Upper lobe of left lung (tissue), 6 donors: ENCODE measurements around the gene IFI6. TPM values are rescaled to one million over a fixed set of nuclear protein-coding genes. Genes with fewer than 3 reads are reported as not detected.
"Not testable (repeated sequence)": the region's sequence is repeated elsewhere in the genome, so short reads cannot be mapped to it uniquely, and the experiment has no call there.

ENCODE experiments used
- ATAC-seq, 2 donors: fragments of 200-7000 bp; cut with Tn5 transposase; one replicate each; pipeline ENCODE4 v1.9.1; 2022; ENCODE audit warnings: mild to moderate bottlenecking in 2 of 2, moderate library complexity in 2 of 2; ENCODE audit not compliant: low FRiP score in 2 of 2
- DNase-seq, 2 donors: peaks; one replicate each; pipeline ENCODE4 v3.0.0-alpha.2; 2019 to 2020
- H3K27ac ChIP-seq, 4 donors: fragments of 200-600 bp; sonication (generic); one replicate each; pipeline ENCODE4 v1.5.1; 2016 to 2019
- H3K27me3 ChIP-seq, 4 donors: fragments of 200-600 bp; sonication (generic); one replicate each; pipeline ENCODE4 v1.5.1; 2017 to 2019
- H3K36me3 ChIP-seq, 4 donors: fragments of 200-600 bp; sonication (generic); one replicate each; pipeline ENCODE4 v1.5.1; 2016 to 2019
- H3K4me1 ChIP-seq, 4 donors: fragments of 200-600 bp; sonication (generic); one replicate each; pipeline ENCODE4 v1.5.1; 2018 to 2019
- H3K4me3 ChIP-seq, 4 donors: fragments of 200-600 bp; sonication (generic); one replicate each; pipeline ENCODE4 v1.5.1; 2017 to 2019; ENCODE audit warnings: mild to moderate bottlenecking in 2 of 4, moderate library complexity in 1 of 4
- H3K9me3 ChIP-seq, 4 donors: fragments of 200-600 bp; sonication (generic); one replicate each; pipeline ENCODE4 v1.5.1; 2018 to 2019
- EP300 ChIP-seq, 4 donors: sonication (generic); formaldehyde crosslinking; IDR thresholded peaks; one replicate each; pipeline ENCODE4 v1.5.1; 2017; ENCODE audit warnings: antibody characterized with exemption in 4 of 4, control low read depth in 2 of 4
- POLR2A ChIP-seq, 4 donors: fragments of 450-650 bp; IDR thresholded peaks; one replicate each; pipeline ENCODE4 v1.5.1; 2016 to 2017; ENCODE audit warnings: antibody characterized with exemption in 4 of 4, mild to moderate bottlenecking in 2 of 4
- POLR2AphosphoS5 ChIP-seq, 2 donors: sonication (generic); formaldehyde crosslinking; IDR thresholded peaks; one replicate each; pipeline ENCODE4 v1.5.1; 2017; ENCODE audit warnings: antibody characterized with exemption in 2 of 2
- WGBS, 2 donors: methylation state at CpG; one replicate each; pipeline ENCODE4 v1.1.5; 2017 to 2018; 5-methylcytosine and 5-hydroxymethylcytosine counted together
- total RNA-seq, 6 donors: library from RNA; depleted of rRNA in 4 of 6; stranded (reverse); fragments of >200 nt in 4 of 6; gene quantifications; one replicate each; pipeline versions ENCODE4 v1.1.0 to v1.2.1, GENCODE V29; 2016 to 2021
- TF ChIP-seq, protein P1 (sequence below), 6 experiments: fragments of 450-650 bp in 4 of 6; fragments of 200-600 bp in 2 of 6; sonication (generic) in 2 of 6; IDR thresholded peaks; one replicate each; pipeline ENCODE4 v1.5.1; 2016 to 2019; ENCODE audit warnings: antibody characterized with exemption in 6 of 6
- donor health status: DM: no; HTN: no; CAD: no; lungs with moderate emphysema.
- donor health status: DM: no; HTN: yes; CAD: no; lungs with severe emphysema.

IFI6 gene
- total RNA-seq, 6 donors from 2014 or later: 43.0 to 436 (median 277) TPM

DNA sequence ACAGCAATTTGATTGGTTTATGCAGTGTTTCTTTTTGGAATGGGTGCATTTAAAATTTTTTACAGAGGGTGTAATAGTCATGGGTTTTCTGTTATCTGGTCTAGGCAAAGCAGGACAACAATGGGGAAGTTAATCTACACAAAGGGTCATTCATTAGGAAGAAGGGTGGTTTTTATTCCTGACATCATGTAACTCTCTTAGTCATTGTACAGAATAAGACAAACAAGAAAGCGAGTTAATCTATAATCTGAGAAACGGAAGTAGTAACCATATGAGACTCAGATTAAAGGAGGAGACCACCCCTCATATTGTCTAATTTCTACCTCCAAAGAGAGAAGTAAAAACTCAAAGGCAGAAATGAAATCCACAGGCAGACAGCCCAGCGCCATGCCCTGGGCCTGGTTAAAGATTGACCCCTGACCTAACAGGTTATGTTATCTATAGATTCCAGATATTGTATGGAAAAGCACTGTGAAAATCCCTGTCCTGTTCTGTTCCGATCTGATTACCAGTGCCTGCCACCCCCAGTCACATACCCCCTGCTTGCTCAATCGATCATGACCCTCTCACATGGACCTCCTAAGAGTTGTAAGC, 10.5 kb upstream of the IFI6 start:
- ATAC-seq (no peak), DNase-seq (no peak)
- TF ChIP-seq POLR2A (IDR thresholded peaks at IDR 0.05): no peak
- TF ChIP-seq, protein P1, sequence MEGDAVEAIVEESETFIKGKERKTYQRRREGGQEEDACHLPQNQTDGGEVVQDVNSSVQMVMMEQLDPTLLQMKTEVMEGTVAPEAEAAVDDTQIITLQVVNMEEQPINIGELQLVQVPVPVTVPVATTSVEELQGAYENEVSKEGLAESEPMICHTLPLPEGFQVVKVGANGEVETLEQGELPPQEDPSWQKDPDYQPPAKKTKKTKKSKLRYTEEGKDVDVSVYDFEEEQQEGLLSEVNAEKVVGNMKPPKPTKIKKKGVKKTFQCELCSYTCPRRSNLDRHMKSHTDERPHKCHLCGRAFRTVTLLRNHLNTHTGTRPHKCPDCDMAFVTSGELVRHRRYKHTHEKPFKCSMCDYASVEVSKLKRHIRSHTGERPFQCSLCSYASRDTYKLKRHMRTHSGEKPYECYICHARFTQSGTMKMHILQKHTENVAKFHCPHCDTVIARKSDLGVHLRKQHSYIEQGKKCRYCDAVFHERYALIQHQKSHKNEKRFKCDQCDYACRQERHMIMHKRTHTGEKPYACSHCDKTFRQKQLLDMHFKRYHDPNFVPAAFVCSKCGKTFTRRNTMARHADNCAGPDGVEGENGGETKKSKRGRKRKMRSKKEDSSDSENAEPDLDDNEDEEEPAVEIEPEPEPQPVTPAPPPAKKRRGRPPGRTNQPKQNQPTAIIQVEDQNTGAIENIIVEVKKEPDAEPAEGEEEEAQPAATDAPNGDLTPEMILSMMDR (IDR thresholded peaks at IDR 0.05): no peak
- no peak for TF ChIP-seq EP300 (IDR thresholded peaks at IDR 0.05)
- no peak for TF ChIP-seq POLR2AphosphoS5 (IDR thresholded peaks at IDR 0.05)
- peaks cover 2 to 21% (median 18%) of the 10 kb centered on the region in 4 donors for H3K9me3 ChIP-seq
- H3K4me1 ChIP-seq: no peaks in the 10 kb centered on the region
- H3K36me3 ChIP-seq: no peaks in the 10 kb centered on the region
- no peak overlapping the region for H3K27ac ChIP-seq
- 87% methylated on average over 5 of the region's 5 CpGs for WGBS, 2 donors
- H3K4me3 ChIP-seq: no peak overlapping the region
- H3K27me3 ChIP-seq: no peaks in the 10 kb centered on the region

DNA sequence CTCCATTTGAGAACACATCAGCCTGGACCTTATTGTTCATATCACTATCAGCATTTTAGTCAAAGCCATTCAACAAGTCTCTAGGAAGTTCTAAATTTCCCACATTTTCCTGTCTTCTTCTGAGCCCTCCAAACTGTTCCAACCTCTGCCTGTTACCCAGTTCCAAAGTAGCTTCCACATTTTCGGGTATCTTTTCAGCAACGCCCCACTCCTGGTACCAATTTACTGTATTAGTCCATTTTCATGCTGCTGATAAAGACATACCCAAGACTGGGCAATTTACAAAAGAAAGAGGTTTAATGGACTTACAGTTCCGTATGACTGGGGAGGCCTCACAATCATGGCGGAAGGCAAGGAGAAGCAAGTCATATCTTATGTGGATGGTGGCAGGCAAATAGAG, 9.6 kb upstream of the IFI6 start:
- ATAC-seq, H3K27me3 ChIP-seq, DNase-seq, H3K27ac ChIP-seq, H3K36me3 ChIP-seq, H3K4me3 ChIP-seq, H3K4me1 ChIP-seq: not testable (repeated sequence)
- WGBS, 2 donors: 96 to 98% methylated on average over 4 of the region's 4 CpGs
- H3K9me3 ChIP-seq: peaks cover 2 to 21% (median 18%) of the 10 kb centered on the region in 4 donors

DNA sequence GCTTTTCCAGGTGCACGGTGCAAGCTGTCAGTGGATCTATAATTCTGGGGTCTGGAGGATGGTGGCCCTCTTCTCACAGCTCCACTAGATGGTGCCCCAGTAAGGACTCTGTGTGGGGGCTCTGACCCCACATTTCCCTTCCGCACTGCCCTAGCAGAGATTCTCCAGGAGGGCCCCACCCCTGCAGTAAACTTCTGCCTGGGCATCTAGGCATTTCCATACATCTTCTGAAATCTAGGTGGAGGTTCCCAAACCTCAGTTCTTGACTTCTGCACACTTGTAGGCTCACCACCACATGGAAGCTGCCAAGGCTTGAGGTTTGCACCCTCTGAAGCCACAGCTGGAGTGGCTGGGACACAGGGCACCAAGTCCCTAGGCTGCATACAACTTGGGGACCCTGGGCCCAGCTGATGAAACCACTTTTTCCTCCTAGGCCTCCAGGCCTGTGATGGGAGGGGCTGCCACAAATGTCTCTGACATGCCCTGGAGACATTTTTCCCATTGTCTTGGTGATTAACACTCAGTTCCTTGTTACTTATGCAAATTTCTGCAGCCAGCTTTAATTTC, 8.3 kb upstream of the IFI6 start:
- not testable (repeated sequence) for H3K27me3 ChIP-seq, DNase-seq, H3K4me1 ChIP-seq, H3K4me3 ChIP-seq, H3K27ac ChIP-seq, H3K36me3 ChIP-seq, ATAC-seq
- peaks cover 2 to 21% (median 18%) of the 10 kb centered on the region in 4 donors for H3K9me3 ChIP-seq
- 96% methylated on average over 2 of the region's 2 CpGs; no CpG with 5 or more reads in 1 of the 2 donors for WGBS, 2 donors

DNA sequence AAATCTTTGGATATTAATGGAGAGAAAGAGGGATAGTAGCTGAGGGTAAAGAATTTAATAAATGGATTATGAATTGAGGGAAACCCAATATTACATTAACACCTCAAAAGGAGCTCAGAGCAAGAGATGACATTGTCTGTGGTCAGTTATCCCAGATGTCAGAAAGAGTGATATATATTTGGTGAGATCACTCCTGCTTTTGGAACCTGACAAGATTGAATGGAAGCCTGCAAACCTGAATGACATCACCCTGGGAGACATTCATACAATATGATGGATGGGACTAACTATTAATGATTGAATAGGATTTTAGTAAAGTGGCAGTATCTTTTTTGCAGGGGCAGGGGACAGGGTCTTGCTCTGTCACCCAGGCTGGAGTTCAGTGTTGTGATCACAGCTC, 6.8 kb upstream of the IFI6 start:
- no peaks in the 10 kb centered on the region for H3K4me1 ChIP-seq
- DNase-seq: no peak
- TF ChIP-seq POLR2A (IDR thresholded peaks at IDR 0.05): no peak
- TF ChIP-seq, protein P1 (IDR thresholded peaks at IDR 0.05): no peak
- no peak for TF ChIP-seq POLR2AphosphoS5 (IDR thresholded peaks at IDR 0.05)
- no peak for TF ChIP-seq EP300 (IDR thresholded peaks at IDR 0.05)

DNA sequence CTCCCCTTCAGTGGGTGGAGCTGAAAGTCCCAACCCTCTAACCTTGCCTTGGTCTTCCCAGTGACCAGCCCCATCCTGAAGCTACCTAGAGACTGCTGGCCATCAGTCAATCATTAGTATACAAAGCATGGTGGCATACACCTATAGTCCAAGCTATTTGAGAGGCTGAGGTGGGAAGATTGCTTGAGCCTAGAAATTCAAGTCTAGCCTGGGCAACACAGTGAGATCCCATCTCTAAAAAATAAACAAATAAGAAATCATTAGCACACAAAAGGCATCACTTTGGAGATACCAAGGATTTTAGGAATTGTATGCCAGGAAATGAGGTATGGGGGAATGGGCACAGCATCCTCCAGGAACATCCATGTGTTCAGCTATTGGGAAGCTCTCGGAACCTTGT, 4.4 kb upstream of the IFI6 start:
- DNase-seq: no peak

More for the DNA sequence above, 6.8 kb upstream of the IFI6 start:
- H3K27me3 ChIP-seq: no peaks in the 10 kb centered on the region
- H3K36me3 ChIP-seq: no peaks in the 10 kb centered on the region
- no peak for ATAC-seq
- no peak overlapping the region for H3K4me3 ChIP-seq
- no peak overlapping the region for H3K27ac ChIP-seq
- peaks cover 2 to 21% (median 18%) of the 10 kb centered on the region in 4 donors for H3K9me3 ChIP-seq

More for the DNA sequence above, 4.4 kb upstream of the IFI6 start:
- Histone ChIP-seq H3K4me1 (peaks cover 10 to 15% (median 13%) of the 10 kb centered on the region in 4 donors), H3K4me3 (no peak overlapping the region), H3K9me3 (peaks cover under 1 to 14% (median 10%) of the 10 kb centered on the region in 4 donors), H3K36me3 (no peaks in the 10 kb centered on the region), H3K27ac (no peak overlapping the region), H3K27me3 (no peaks in the 10 kb centered on the region)
- WGBS, 2 donors: 93 to 96% methylated on average over 1 of the region's 1 CpG
- TF ChIP-seq POLR2A (IDR thresholded peaks at IDR 0.05): no peak
- TF ChIP-seq, protein P1 (IDR thresholded peaks at IDR 0.05): no peak
- no peak for TF ChIP-seq POLR2AphosphoS5 (IDR thresholded peaks at IDR 0.05)
- TF ChIP-seq EP300 (IDR thresholded peaks at IDR 0.05): no peak
- ATAC-seq: no peak
